CD14-positive monocyte (primary cell): ENCODE results near the gene C15orf40. TPM values are rescaled to one million over a fixed set of nuclear protein-coding genes. Genes with fewer than 3 reads are reported as not detected.

Source experiments
- DNase-seq, 3 donors: peaks; one replicate each; pipeline ENCODE4 v3.0.0-alpha.2; 2011 to 2022
- H2AFZ ChIP-seq: 2 replicates; pipeline ENCODE4 v1.6.0; 2012; ENCODE audit warnings: mild to moderate bottlenecking, low read depth, low read length, inconsistent platforms; ENCODE audit not compliant: insufficient read depth, poor library complexity, severe bottlenecking
- H3K27ac ChIP-seq, 2 donors: 1 replicate in 1 of 2; 2 replicates in 1 of 2; pipeline ENCODE4 v1.5.1; 2012 to 2013; ENCODE audit warnings: low read length in 2 of 2, control low read depth in 1 of 2, inconsistent platforms in 1 of 2, low read depth in 1 of 2, mild to moderate bottlenecking in 1 of 2
- H3K27me3 ChIP-seq, 2 donors: one replicate each; pipeline versions ENCODE4 v1.6.0 to v1.6.1; 2011 to 2013; ENCODE audit warnings: low read length in 2 of 2; ENCODE audit not compliant: control insufficient read depth in 2 of 2, insufficient read depth in 2 of 2
- H3K36me3 ChIP-seq, 2 donors: replicated peaks in 1 of 2; 1 replicate in 1 of 2; 2 replicates in 1 of 2; pipeline versions ENCODE4 v1.5.1 to v1.6.1; 2012 to 2013; ENCODE audit warnings: low read length in 2 of 2, control low read depth in 1 of 2, inconsistent platforms in 1 of 2, mild to moderate bottlenecking in 1 of 2; ENCODE audit not compliant: insufficient read depth in 2 of 2, control insufficient read depth in 1 of 2
- H3K4me1 ChIP-seq, 2 donors: 1 replicate in 1 of 2; 2 replicates in 1 of 2; pipeline versions ENCODE4 v1.5.1 to v1.6.1; 2012 to 2013; ENCODE audit warnings: low read length in 2 of 2, control low read depth in 1 of 2, inconsistent platforms in 1 of 2, mild to moderate bottlenecking in 1 of 2, moderate library complexity in 1 of 2; ENCODE audit not compliant: insufficient read depth in 2 of 2, control insufficient read depth in 1 of 2
- H3K4me2 ChIP-seq: replicated peaks from 2 replicates; pipeline ENCODE3; 2012; ENCODE audit warnings: low read length, moderate library complexity, mild to moderate bottlenecking; ENCODE audit not compliant: poor library complexity, severe bottlenecking; ENCODE audit errors: extremely low read depth
- H3K4me3 ChIP-seq, 3 experiments: fragments of 200-600 bp in 1 of 3; sonication (generic) in 1 of 3; replicated peaks in 1 of 3; 1 replicate in 2 of 3; 2 replicates in 1 of 3; pipeline ENCODE4 v1.5.1; 2011 to 2013; ENCODE audit warnings: low read length in 3 of 3, mild to moderate bottlenecking in 3 of 3, control low read depth in 2 of 3, low read depth in 2 of 3, inconsistent platforms in 1 of 3, moderate library complexity in 1 of 3
- H3K79me2 ChIP-seq: 2 replicates; pipeline ENCODE4 v1.6.0; 2012; ENCODE audit warnings: mild to moderate bottlenecking, control low read depth, inconsistent platforms, low read length, moderate library complexity; ENCODE audit not compliant: insufficient read depth
- H3K9ac ChIP-seq: 2 replicates; pipeline ENCODE4 v1.6.0; 2017; ENCODE audit warnings: low read length, mild to moderate bottlenecking; ENCODE audit not compliant: insufficient read depth, poor library complexity, severe bottlenecking
- H3K9me3 ChIP-seq, 2 donors: replicated peaks in 1 of 2; 1 replicate in 1 of 2; 2 replicates in 1 of 2; pipeline versions ENCODE4 v1.5.1 to v1.6.1; 2012 to 2013; ENCODE audit warnings: low read length in 2 of 2, control low read depth in 1 of 2; ENCODE audit not compliant: control insufficient read depth in 1 of 2, insufficient read depth in 1 of 2
- H4K20me1 ChIP-seq: 2 replicates; pipeline ENCODE4 v1.6.0; 2012; ENCODE audit warnings: mild to moderate bottlenecking, low read length, control low read depth, moderate library complexity; ENCODE audit not compliant: insufficient read depth
- H3K27ac Mint-ChIP-seq, 7 donors: one replicate each; pipeline ENCODE4 v1.8.0; 2020; ENCODE audit warnings: mild to moderate bottlenecking in 7 of 7, mixed read lengths in 7 of 7, moderate library complexity in 6 of 7, inconsistent platforms in 2 of 7
- H3K27me3 Mint-ChIP-seq, 3 donors: one replicate each; pipeline ENCODE4 v1.8.0; 2021 to 2022; ENCODE audit warnings: low read depth in 3 of 3, mild to moderate bottlenecking in 3 of 3, mixed read lengths in 3 of 3, moderate library complexity in 3 of 3, inconsistent platforms in 1 of 3
- H3K36me3 Mint-ChIP-seq, 2 donors: one replicate each; pipeline ENCODE4 v1.8.0; 2020; ENCODE audit warnings: mixed read lengths in 2 of 2, inconsistent platforms in 1 of 2, mild to moderate bottlenecking in 1 of 2
- H3K4me1 Mint-ChIP-seq: one replicate; pipeline ENCODE4 v1.8.0; 2020; ENCODE audit warnings: mild to moderate bottlenecking, mixed read lengths
- H3K4me3 Mint-ChIP-seq, 2 donors: one replicate each; pipeline ENCODE4 v1.8.0; 2020; ENCODE audit warnings: mild to moderate bottlenecking in 2 of 2, mixed read lengths in 2 of 2, moderate library complexity in 1 of 2
- H3K9me3 Mint-ChIP-seq, 7 donors: one replicate each; pipeline ENCODE4 v1.8.0; 2020 to 2022; ENCODE audit warnings: mixed read lengths in 7 of 7, mild to moderate bottlenecking in 6 of 7, moderate library complexity in 6 of 7, inconsistent platforms in 2 of 7
- CTCF ChIP-seq: fragments of 200-600 bp; IDR thresholded peaks from one replicate; pipeline ENCODE4 v1.8.0; 2022; ENCODE audit warnings: antibody characterized with exemption, mild to moderate bottlenecking
- WGBS: methylation state at CpG from one replicate; pipeline ENCODE4 v1.1.5; 2013; ENCODE audit warnings: missing lambda C conversion rate; ENCODE audit not compliant: insufficient coverage; 5-methylcytosine and 5-hydroxymethylcytosine counted together
- intact Hi-C, 2 donors: fragments of 100-400 bp; cut with micrococcal nuclease; formaldehyde crosslinking; loops; one replicate each; pipeline versions ENCODE4 v1.15.0 to v1.15.1; 2023
- polyA plus RNA-seq, 3 donors: library from polyadenylated mRNA; depleted of rRNA in 1 of 3; unstranded in 2 of 3; stranded (reverse) in 1 of 3; fragments of 300-500 nt in 2 of 3; fragments of >200 nt in 1 of 3; fragmentation: Illumina TruSeq in 2 of 3; gene quantifications; 1 replicate in 2 of 3; 2 replicates in 1 of 3; pipeline ENCODE4 v1.2.3, GENCODE V29; 2012 to 2021

The C15orf40 gene
- polyA plus RNA-seq, 3 donors: 13.0 to 32.1 (median 25.7) TPM

- Histone ChIP-seq H3K79me2 (peaks cover 16% of the 10 kb centered on the region), H3K36me3 (peaks cover 26 to 28% of the 10 kb centered on the region in 2 donors), H3K4me3 (peak within 1 kb of the TSS; percentile 66 to 84 (median 80)), H3K4me2 (peak within 1 kb of the TSS; percentile 89), H3K9ac (peak within 1 kb of the TSS; percentile 79), H3K27ac (peak within 1 kb of the TSS; percentile 46 to 82), H3K4me1 (peaks cover 15 to 18% of the 10 kb centered on the region in 2 donors), H2AFZ (peak within 1 kb of the TSS; percentile 98), H3K27me3 (no peaks in the 10 kb centered on the region), H4K20me1 (no peaks in the 10 kb centered on the region), H3K9me3 (no peaks in the 10 kb centered on the region)
- DNase-seq: peak; percentile 93 to 96 (median 95)
- Mint-ChIP-seq H3K4me1 (peaks cover 19% of the 10 kb centered on the region), H3K36me3 (peaks cover 28 to 32% of the 10 kb centered on the region in 2 donors), H3K4me3 (peak within 1 kb of the TSS; percentile 97 to 98), H3K27ac (peak within 1 kb of the TSS; percentile 86 to 96 (median 90)), H3K27me3 (no peaks in the 10 kb centered on the region), H3K9me3 (peaks cover 0 to 2% (median 0%) of the 10 kb centered on the region in 7 donors)
- under 1% methylated on average over 34 of the region's 45 CpGs for WGBS
- intact Hi-C loops: loop anchor here (5.0 kb wide), 2 partner anchors 134 to 179 kb away; partner anchors contain the start of genes FSD2 (in 1 of the 2) and WHAMM (in 1 of the 2)
- no peak for TF ChIP-seq CTCF
Observed at GRCh38 chr15:82985688-82986441, 25.6 kb downstream of the C15orf40 start, which contains the start of gene RAMAC. Gene RAMAC (plus strand): TSS chr15:82986210. CDS start chr15:82989019, 2,809 bp downstream.

GRCh38 chr15:82980981-82981380 is 30.5 kb downstream of the C15orf40 start:
- no peak for TF ChIP-seq CTCF
- no peaks in the 10 kb centered on the region for H3K27me3 ChIP-seq
- no peaks in the 10 kb centered on the region for H4K20me1 ChIP-seq
- H3K9me3 Mint-ChIP-seq: peaks cover 0 to 2% (median 0%) of the 10 kb centered on the region in 7 donors
- peaks cover 0 to 2% (median 0%) of the 10 kb centered on the region in 3 donors for H3K27me3 Mint-ChIP-seq
- H3K79me2 ChIP-seq: no peaks in the 10 kb centered on the region
- no peaks in the 10 kb centered on the region for H3K9me3 ChIP-seq
- 100% methylated on average over 1 of the region's 2 CpGs for WGBS
- intact Hi-C loops: no loop called here
- no peak for DNase-seq
- H2AFZ ChIP-seq: no peak overlapping the region
- H3K4me1 ChIP-seq: peaks cover 6 to 9% of the 10 kb centered on the region in 2 donors
- H3K36me3 ChIP-seq: no peaks in the 10 kb centered on the region
- H3K4me3 Mint-ChIP-seq: no peak overlapping the region
- no peak overlapping the region for H3K4me3 ChIP-seq
- no peak overlapping the region for H3K4me2 ChIP-seq
- H3K27ac ChIP-seq: no peak overlapping the region
- H3K36me3 Mint-ChIP-seq: peaks cover 0 to 5% of the 10 kb centered on the region in 2 donors
- peaks cover 10% of the 10 kb centered on the region for H3K4me1 Mint-ChIP-seq
- no peak overlapping the region for H3K9ac ChIP-seq
- no peak overlapping the region for H3K27ac Mint-ChIP-seq
